NCI-H1930 (cell line): ENCODE results near the gene FGF4.

Experiments
- DNase-seq, 2 experiments: peaks; one replicate each; lab custom pipeline; 2025; lab: John Stamatoyannopoulos, UW

Gene FGF4

GRCh38 chr11:69726019-69726418, 49.1 kb downstream of the FGF4 start:
- no peak for DNase-seq

GRCh38 chr11:69721745-69722144, 53.4 kb downstream of the FGF4 start:
- no peak for DNase-seq

GRCh38 chr11:69721106-69721505, 54.0 kb downstream of the FGF4 start:
- no peak for DNase-seq
